Left colon (tissue), 2 donors: ENCODE results near the gene STK32C. TPM values are rescaled to one million over a fixed set of nuclear protein-coding genes. Genes with fewer than 3 reads are reported as not detected.
"Not testable (repeated sequence)": the region's sequence is repeated elsewhere in the genome, so short reads cannot be mapped to it uniquely, and the experiment has no call there.

Experiments used
- ATAC-seq: fragments of 200-7000 bp; cut with Tn5 transposase; one replicate; pipeline ENCODE4 v1.9.1; 2020; ENCODE audit warnings: mild to moderate bottlenecking, moderate library complexity
- DNase-seq, 2 donors: peaks; one replicate each; pipeline ENCODE4 v3.0.0-alpha.2; 2020
- intact Hi-C, 2 donors: fragments of 100-400 bp; cut with DNase I in 1 of 2; cut with micrococcal nuclease in 1 of 2; formaldehyde crosslinking; loops; one replicate each; pipeline versions ENCODE4 v1.11.2 to v1.14.0; 2022; cut with DNase I, micrococcal nuclease
- total RNA-seq, 2 donors: library from RNA; stranded (reverse); fragmentation: NEBNext Ultra II Directional; extraction: Animal tissue kit (Norgen Biotek cat#: 25700); gene quantifications; one replicate each; pipeline ENCODE4 v1.2.1, GENCODE V29; 2021
- donor health status: DM: no; HTN: no; CAD: no.
- donor health status: DM: yes; HTN: yes; CAD: no.

Gene STK32C
- total RNA-seq, 2 donors from 2014 or later = 8.4 to 10.0 TPM

- no peak for ATAC-seq
- intact Hi-C loops = no loop called here
- DNase-seq = no peak
Measured at GRCh38 chr10:132341781-132342180, 34.0 kb upstream of the STK32C start.

DNA sequence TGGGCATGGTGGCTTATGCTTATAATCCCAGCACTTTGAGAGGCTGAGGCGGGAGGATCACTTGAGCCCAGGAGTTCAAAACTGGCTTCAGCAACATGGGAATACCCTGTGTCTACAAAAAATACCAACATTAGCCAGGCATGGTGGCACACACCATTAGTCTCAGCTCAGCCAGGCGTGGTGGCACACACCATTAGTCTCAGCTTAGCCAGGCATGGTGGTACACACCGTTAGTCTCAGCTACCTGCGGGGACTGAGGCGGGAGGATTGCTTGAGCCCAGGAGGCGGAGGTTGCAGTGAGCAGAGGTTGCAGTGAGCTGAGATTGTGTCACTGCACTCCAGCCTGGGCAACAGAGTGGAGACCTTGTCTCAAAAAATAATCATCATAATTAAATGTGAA is 33.3 kb upstream of the STK32C start:
- intact Hi-C loops = no loop called here
- no peak for ATAC-seq
- no peak for DNase-seq

DNA sequence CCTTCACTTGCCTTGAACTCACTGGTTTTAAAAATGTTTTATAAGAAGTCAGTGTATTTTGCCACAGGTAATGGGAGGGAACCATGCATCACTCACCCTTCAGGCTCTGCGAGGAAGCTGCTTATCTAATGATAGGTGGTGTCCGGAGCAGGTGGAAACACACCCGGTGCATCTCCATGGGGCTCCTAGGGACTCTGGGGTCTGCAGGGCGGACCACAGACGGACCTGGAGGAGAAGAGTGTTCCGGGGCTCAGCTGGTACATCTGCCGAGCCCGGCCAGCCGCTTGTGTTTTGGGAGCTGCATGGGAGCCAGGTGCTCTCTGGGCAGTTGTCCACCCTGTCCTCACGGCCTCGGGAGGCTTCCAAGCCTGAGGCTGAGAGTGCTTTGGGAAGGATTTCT is 31.5 kb upstream of the STK32C start:
- ATAC-seq (no peak), DNase-seq (no peak)
- intact Hi-C loops = no loop called here

- intact Hi-C loops = no loop called here
- DNase-seq = peak in 1 of 2 donors; percentile 11
- ATAC-seq = no peak
Measured at GRCh38 chr10:132338876-132339275, 31.1 kb upstream of the STK32C start.

- intact Hi-C loops, ATAC-seq: not testable (repeated sequence)
- peak in 1 of 2 donors; percentile 10 for DNase-seq
Measured at GRCh38 chr10:132337854-132338253, 30.1 kb upstream of the STK32C start.

DNA sequence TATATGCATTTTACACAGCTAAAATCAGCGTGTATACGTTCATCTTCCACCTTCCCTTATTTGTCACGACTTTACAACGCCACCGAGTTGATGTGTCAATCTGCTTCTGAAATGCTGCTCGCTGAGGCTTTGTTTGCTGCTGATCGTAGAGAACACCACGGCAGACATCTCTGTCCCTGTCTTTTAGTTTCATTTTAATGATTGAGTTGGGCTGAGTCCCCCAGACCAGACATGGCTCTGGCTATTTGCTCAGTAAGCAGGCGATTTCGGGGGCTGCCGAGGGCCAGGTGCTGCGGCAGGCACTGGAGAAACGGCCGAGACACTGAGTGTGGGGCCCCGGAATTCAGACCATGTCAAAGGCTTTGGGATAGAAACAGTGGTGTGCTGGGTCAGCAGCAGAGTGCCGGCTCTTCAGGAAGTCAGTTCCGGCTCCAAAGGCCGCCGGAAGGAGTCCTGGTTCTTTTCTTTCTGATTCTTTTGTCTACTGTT is 29.2 kb upstream of the STK32C start:
- DNase-seq (peak in 1 of 2 donors; percentile 33), ATAC-seq (peak; percentile 68)
- intact Hi-C loops = no loop called here

DNA sequence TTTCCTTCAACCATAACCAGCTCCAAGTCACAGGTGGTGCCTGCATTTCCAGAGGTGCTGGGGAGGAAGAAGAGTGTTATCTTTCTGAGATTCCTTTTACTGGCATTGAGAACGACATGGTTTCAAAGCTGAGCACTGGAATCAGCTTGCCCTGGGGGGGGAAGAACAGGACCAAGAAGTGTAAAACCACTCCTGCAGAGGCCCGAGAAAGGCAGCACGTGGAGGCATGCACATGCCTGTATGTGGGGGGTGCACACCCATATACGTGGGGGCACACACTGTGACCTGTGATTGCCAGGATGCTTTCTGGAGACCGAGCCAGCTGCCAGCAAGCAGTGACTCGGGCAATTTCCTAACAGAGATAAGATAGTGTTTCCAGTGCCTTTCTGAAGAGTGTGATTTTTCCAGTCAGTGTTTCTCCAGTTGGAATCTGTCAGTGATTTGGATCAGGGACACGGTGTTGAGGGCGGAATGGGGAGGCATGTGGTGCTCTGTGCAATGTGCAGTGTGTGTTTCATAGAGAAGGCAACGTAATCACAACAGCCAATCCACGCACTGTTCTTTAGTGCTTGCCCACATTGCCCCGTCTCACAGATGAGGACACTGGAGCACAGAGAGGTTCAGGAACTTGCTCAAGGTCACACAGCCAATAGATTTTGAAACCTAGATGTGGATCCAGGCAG is 28.5 kb upstream of the STK32C start:
- ATAC-seq = no peak
- DNase-seq = no peak
- intact Hi-C loops = no loop called here

DNA sequence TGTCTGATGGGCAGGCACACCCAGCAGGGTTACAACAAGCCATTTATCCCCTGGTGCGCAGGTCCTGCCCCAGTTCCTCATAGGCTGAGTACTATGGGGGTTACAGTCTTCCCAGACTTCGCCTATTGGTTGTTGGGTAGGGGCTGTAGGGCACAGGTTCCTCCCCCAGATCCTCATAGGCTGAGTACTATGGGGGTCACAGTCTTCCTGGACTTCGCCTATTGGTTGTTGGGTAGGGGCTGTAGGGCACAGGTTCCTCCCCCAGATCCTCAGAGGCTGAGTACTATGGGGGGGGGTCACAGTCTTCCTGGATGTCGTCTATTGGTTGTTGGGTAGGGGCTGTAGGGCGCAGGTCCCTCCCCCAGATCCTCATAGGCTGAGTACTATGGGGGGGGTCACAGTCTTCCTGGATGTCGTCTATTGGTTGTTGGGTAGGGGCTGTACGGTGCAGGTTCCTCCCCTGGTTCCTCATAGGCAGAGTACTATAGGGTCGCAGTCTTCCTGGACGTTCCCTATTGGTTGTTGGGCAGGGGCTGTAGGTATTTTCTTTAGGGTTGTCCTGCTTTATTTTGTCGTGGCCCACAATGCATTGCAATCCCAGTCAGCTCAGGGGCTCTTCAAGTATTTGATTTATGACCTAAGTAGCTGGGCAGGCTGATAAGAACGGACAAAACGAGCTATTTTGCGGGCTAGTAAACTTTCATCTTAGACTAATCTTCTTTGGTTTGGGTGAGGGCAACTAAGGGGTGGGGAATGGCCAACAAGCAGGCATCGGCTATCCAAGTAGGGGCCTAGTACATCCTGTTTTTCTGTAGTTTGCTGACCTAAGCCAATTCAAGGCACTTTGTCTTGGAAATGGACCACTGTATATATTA is 27.7 kb upstream of the STK32C start:
- intact Hi-C loops = no loop called here
- DNase-seq (peak in 1 of 2 donors; percentile 65), ATAC-seq (no peak)

GRCh38 chr10:132334631-132335188 is 27.0 kb upstream of the STK32C start:
- ATAC-seq = no peak
- intact Hi-C loops = no loop called here

DNA sequence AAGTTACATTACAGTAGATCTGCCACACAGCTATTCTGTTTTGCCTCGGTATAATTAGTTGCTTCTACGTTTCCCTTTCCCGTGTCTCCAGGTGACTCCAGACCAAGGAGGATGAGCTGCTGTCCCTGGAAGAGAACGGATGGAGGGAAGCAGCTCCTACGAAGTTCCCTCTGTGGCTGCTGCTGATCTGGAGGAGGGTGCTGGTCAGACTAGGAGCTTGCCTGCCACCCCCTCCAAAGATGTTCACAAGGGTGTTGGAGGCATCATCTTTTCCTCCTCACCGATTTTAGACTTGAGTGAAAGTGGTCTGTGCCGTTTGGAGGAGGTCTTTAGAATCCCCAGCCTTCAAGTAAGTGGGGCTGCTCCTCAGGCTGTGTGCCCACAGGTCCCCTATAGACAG is 25.6 kb upstream of the STK32C start:
- ATAC-seq (no peak), DNase-seq (no peak)
- intact Hi-C loops = no loop called here

More at GRCh38 chr10:132334631-132335188, 27.0 kb upstream of the STK32C start:
- DNase-seq = no peak

GRCh38 chr10:132332433-132332754 is 24.6 kb upstream of the STK32C start:
- DNase-seq (no peak), ATAC-seq (peak; percentile 11)
- intact Hi-C loops = no loop called here

- intact Hi-C loops = no loop called here
- DNase-seq (peak; percentile 98 to 100), ATAC-seq (peak; percentile 95)
Measured at GRCh38 chr10:132331601-132332432, 24.1 kb upstream of the STK32C start, which contains the start of gene LRRC27. Gene LRRC27 (plus strand): TSS chr10:132332193. CDS start chr10:132333525, 1,332 bp downstream.

GRCh38 chr10:132330486-132330833 is 22.7 kb upstream of the STK32C start:
- no peak for ATAC-seq
- intact Hi-C loops = no loop called here
- no peak for DNase-seq

DNA sequence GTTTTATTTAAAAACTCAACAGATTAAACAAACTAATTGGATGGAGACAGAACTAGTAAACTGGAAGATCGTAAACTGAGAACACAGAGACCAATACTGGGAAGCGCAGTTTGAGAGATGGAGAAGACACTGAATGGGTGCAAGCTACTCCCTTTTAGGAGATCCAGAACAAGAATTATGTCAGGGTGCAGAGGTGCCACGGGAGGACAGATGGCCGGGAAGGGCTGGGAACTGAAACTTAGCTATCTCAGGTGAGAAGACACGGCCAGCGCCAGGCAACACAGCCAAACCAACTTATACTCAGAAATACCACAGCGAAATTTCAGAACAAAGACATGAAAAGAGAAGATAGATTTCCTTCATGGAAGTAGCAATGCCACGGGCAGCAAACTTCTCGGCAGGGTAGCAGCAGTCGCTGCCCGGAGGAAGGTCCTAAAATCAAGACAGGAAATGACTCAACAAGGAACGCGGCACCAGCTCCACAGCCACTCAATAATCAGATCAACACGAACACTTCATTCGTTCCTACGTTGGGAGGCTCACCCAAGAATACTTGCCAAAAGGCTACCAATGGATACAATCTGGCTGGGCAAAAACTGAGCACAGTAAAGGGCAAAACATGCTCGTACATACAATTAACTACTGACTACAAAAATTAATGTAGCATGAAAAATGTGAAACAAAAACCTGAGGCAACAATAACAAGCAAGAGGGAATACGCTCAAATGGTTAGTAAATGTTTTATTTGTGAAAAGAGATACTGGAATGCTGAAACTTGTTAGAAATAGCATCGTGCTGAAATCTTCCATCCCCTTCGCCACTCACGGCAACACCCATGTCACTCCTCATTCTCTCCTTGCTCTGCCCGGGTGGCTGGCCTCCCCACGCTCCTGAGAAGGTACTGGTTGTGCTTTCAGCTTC is 22.1 kb upstream of the STK32C start:
- intact Hi-C loops = no loop called here
- no peak for ATAC-seq
- no peak for DNase-seq

DNA sequence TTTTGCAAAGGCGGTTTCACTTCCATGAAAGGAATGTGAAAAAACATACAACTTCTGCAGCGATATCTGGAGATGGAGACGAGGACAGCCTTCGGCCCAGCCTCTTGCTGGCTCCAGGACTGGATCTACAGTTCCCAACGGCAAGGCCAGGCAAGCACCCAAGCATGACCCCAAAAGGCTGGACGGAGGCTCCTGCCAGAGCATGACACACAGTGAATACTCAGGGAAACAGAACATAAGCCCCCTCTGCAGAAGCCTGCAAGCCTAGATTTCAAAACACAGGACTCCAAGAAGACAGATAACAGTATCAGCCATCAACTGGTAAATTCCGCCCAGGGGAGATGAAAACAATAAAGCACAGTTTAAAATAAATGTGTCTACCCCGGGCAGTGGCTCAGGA is 21.0 kb upstream of the STK32C start:
- DNase-seq = no peak
- ATAC-seq = no peak
- intact Hi-C loops = no loop called here

- intact Hi-C loops = no loop called here
- ATAC-seq = no peak
- DNase-seq = no peak
Measured at GRCh38 chr10:132328106-132328505, 20.4 kb upstream of the STK32C start.

DNA sequence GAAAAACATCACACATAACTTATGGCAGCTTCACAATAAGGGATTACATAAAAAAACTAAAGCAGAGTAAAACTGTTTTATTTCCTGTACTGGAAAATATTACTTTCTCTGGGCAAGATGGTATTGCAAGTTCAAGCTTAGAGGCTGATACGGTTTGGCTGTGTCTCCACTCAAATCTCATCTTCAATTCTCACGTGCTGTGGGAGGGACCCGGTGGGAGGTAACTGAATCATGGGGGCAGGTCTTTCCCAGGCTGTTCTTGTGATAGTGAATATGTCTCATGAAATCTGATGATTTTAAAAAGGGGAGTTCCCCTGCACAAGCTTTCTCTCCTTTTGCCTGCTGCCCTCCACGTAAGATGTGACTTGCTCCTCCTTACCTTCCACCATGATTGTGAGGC is 19.2 kb upstream of the STK32C start:
- intact Hi-C loops = no loop called here
- DNase-seq (no peak), ATAC-seq (no peak)

GRCh38 chr10:132326344-132326889 is 18.7 kb upstream of the STK32C start:
- intact Hi-C loops = no loop called here
- DNase-seq (no peak), ATAC-seq (no peak)
